Osteoblast (primary cell): Measurements from ENCODE around the gene PTGES2. TPM values are rescaled to one million over a fixed set of nuclear protein-coding genes. Genes with fewer than 3 reads are reported as not detected.
A peak's percentile ranks its signal among the peaks of the same experiment; 100 is the strongest.

Experiments
- DNase-seq: peaks from one replicate; pipeline ENCODE4 v3.0.0; 2011; ENCODE audit warnings: low spot score, mixed read lengths; ENCODE audit not compliant: insufficient read length; ENCODE audit errors: missing footprints
- H2AFZ ChIP-seq: 2 replicates; pipeline ENCODE4 v1.6.0; 2011; ENCODE audit warnings: mild to moderate bottlenecking, low read length
- H3K27ac ChIP-seq: 2 replicates; pipeline ENCODE4 v1.5.1; 2011; ENCODE audit warnings: mild to moderate bottlenecking, low read depth, low read length, moderate library complexity
- H3K27me3 ChIP-seq: 2 replicates; pipeline ENCODE4 v1.6.0; 2012; ENCODE audit warnings: mild to moderate bottlenecking, control low read depth, inconsistent platforms, low read length, moderate library complexity; ENCODE audit not compliant: insufficient read depth
- H3K36me3 ChIP-seq: 2 replicates; pipeline ENCODE4 v1.5.1; 2011; ENCODE audit warnings: mild to moderate bottlenecking, low read length, control low read depth, moderate library complexity; ENCODE audit not compliant: insufficient read depth
- H3K4me1 ChIP-seq: 2 replicates; pipeline ENCODE4 v1.5.1; 2011; ENCODE audit warnings: mild to moderate bottlenecking, low read length, control low read depth, moderate library complexity; ENCODE audit not compliant: insufficient read depth
- H3K4me2 ChIP-seq: 2 replicates; pipeline ENCODE4 v1.6.0; 2011; ENCODE audit warnings: mild to moderate bottlenecking, low read length; ENCODE audit not compliant: insufficient read depth
- H3K4me3 ChIP-seq: fragments of 200-600 bp; sonication (generic); 3 replicates; pipeline ENCODE4 v1.5.1; 2012; ENCODE audit warnings: mild to moderate bottlenecking, low read length, inconsistent platforms; ENCODE audit not compliant: insufficient read depth
- H3K79me2 ChIP-seq: 2 replicates; pipeline ENCODE4 v1.6.0; 2012; ENCODE audit warnings: mild to moderate bottlenecking, low read length, control low read depth, inconsistent platforms; ENCODE audit not compliant: insufficient read depth
- H3K9me3 ChIP-seq: 2 replicates; pipeline ENCODE4 v1.5.1; 2011; ENCODE audit warnings: low read depth, low read length, control low read depth
- H4K20me1 ChIP-seq: 2 replicates; pipeline ENCODE4 v1.6.0; 2012; ENCODE audit warnings: mild to moderate bottlenecking, low read length, control low read depth; ENCODE audit not compliant: insufficient read depth
- total RNA-seq: library from RNA; depleted of rRNA; stranded (reverse); fragments of >200 nt; gene quantifications from 2 replicates; pipeline ENCODE4 v1.2.3, GENCODE V29; 2012
- TF ChIP-seq, protein P1 (sequence below): IDR thresholded peaks from 2 replicates; pipeline ENCODE4 v1.5.1; 2011; ENCODE audit warnings: mild to moderate bottlenecking, low read depth, low read length, moderate library complexity; ENCODE audit errors: extremely low read depth

Gene PTGES2
- total RNA-seq, 1 donor: 50.3 TPM

DNA sequence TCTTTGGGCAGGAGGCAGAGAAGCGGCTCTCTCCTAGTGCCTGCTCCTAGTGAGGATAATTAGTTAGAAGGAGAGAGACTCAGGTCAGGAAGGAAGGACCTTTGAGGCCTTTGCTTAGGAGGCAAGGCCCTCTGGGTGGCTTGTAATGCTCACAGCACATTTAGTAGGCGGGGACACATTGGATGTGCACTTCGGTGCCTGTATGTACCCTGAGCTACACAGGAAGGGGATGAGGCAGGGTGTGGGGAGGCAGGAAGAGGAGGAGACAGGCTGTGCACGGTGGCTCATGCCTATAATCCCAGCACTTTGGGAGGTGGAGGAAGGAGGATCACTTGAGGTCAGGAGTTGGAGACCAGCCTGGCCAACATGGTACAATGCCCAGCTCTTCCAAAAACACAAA is 14.5 kb upstream of the PTGES2 start:
- Histone ChIP-seq H3K79me2 (no peaks in the 10 kb centered on the region), H2AFZ (no peak overlapping the region), H3K36me3 (no peaks in the 10 kb centered on the region), H3K27me3 (no peaks in the 10 kb centered on the region), H3K4me2 (no peak overlapping the region), H3K27ac (no peak overlapping the region), H3K4me3 (no peak overlapping the region), H3K4me1 (peaks cover 2% of the 10 kb centered on the region), H4K20me1 (no peaks in the 10 kb centered on the region), H3K9me3 (no peaks in the 10 kb centered on the region)
- TF ChIP-seq, protein P1, sequence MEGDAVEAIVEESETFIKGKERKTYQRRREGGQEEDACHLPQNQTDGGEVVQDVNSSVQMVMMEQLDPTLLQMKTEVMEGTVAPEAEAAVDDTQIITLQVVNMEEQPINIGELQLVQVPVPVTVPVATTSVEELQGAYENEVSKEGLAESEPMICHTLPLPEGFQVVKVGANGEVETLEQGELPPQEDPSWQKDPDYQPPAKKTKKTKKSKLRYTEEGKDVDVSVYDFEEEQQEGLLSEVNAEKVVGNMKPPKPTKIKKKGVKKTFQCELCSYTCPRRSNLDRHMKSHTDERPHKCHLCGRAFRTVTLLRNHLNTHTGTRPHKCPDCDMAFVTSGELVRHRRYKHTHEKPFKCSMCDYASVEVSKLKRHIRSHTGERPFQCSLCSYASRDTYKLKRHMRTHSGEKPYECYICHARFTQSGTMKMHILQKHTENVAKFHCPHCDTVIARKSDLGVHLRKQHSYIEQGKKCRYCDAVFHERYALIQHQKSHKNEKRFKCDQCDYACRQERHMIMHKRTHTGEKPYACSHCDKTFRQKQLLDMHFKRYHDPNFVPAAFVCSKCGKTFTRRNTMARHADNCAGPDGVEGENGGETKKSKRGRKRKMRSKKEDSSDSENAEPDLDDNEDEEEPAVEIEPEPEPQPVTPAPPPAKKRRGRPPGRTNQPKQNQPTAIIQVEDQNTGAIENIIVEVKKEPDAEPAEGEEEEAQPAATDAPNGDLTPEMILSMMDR: no peak
- DNase-seq: peak; percentile 68

DNA sequence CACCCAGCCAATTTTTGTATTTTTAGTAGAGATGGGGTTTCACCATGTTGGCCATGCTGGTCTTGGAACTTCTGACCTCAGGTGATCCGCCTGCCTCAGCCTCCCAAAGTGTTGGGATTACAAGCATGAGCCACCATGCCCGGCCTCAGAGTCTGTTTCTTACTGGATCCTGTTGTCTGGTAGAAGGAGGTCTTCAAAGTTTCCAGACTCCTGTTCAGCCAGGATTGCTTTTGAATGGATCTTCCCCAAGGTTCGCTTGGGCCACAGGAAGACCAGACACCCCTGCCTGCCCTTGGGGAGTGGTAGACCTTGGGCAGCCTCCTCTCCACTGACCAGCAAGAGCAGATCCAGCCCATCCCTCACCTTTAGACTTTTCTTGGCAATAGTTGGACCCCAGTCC is 14.1 kb upstream of the PTGES2 start:
- H3K79me2 ChIP-seq: no peaks in the 10 kb centered on the region
- H4K20me1 ChIP-seq: no peaks in the 10 kb centered on the region
- no peak overlapping the region for H3K27ac ChIP-seq
- H3K27me3 ChIP-seq: no peaks in the 10 kb centered on the region
- peaks cover 6% of the 10 kb centered on the region for H3K4me1 ChIP-seq
- no peak overlapping the region for H3K4me3 ChIP-seq
- no peak overlapping the region for H3K4me2 ChIP-seq
- no peaks in the 10 kb centered on the region for H3K9me3 ChIP-seq
- H2AFZ ChIP-seq: no peak overlapping the region
- no peaks in the 10 kb centered on the region for H3K36me3 ChIP-seq
- DNase-seq: peak; percentile 53
- TF ChIP-seq, protein P1: no peak

DNA sequence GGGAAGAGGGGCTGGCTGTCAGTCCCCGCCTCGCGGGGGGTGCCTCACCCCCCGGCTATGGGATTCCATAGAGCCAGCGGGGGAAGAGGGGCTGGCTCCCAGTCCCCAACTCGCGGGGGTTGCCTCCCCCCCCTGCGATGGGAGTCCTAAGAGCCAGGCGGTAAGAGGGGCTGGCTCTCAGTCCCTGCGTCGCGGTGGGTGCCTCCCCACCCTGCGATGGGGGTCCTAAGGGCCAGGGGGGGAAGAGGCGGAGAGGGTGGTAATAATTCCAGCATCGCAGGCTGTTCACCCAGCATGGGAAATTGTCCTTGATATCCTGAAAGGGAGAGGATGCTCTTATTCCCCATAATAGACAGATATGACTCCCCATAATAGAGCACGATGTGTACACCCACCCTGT is 12.1 kb upstream of the PTGES2 start:
- Histone ChIP-seq H3K4me1 (peaks cover 6% of the 10 kb centered on the region), H3K36me3 (no peaks in the 10 kb centered on the region), H3K4me3 (no peak overlapping the region), H4K20me1 (no peaks in the 10 kb centered on the region), H3K79me2 (no peaks in the 10 kb centered on the region), H3K4me2 (no peak overlapping the region), H2AFZ (no peak overlapping the region), H3K27ac (no peak overlapping the region), H3K27me3 (peaks cover 8% of the 10 kb centered on the region), H3K9me3 (no peaks in the 10 kb centered on the region)
- DNase-seq: no peak
- TF ChIP-seq, protein P1: no peak

DNA sequence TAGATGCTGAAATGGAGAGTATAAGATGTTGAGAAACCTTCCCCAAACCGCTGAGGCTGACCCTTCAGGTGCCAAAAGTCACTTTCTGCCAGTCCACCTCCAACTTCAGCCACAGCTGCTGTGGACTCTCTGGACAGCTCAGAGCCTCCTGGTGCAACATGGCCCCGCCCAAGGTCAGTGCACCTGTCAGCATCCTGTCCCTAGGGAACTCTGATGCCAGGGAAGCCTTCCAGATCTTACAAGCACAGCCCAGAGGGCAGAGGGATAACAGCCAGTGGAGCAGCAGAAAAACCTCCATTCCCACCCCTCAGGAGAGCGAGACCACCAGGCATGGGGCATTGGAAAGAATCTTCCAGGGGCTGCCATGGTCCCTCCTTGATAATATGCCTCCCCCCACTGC is 10.5 kb upstream of the PTGES2 start:
- no peak overlapping the region for H3K4me3 ChIP-seq
- H3K27ac ChIP-seq: no peak overlapping the region
- H2AFZ ChIP-seq: no peak overlapping the region
- TF ChIP-seq, protein P1: no peak
- H3K79me2 ChIP-seq: no peaks in the 10 kb centered on the region
- H3K27me3 ChIP-seq: peaks cover 19% of the 10 kb centered on the region
- peaks cover 4% of the 10 kb centered on the region for H3K9me3 ChIP-seq
- H3K4me1 ChIP-seq: peaks cover 6% of the 10 kb centered on the region
- DNase-seq: peak; percentile 31
- no peaks in the 10 kb centered on the region for H3K36me3 ChIP-seq
- no peaks in the 10 kb centered on the region for H4K20me1 ChIP-seq
- no peak overlapping the region for H3K4me2 ChIP-seq
